SU-DHL-6 (cell line): ENCODE measurements around the gene SLC25A45.

ENCODE experiments used
- H2AFZ ChIP-seq: fragments of 200-600 bp; sonication (generic); 2 replicates; pipeline ENCODE4 v1.6.1; 2014; ENCODE audit warnings: low read depth, mild to moderate bottlenecking, moderate library complexity, mixed read lengths, antibody characterized with exemption, low read length; ENCODE audit not compliant: severe bottlenecking
- H3F3A ChIP-seq: fragments of 200-600 bp; shearing (Covaris generic); 2 replicates; pipeline ENCODE4 v1.6.0; 2016; ENCODE audit warnings: antibody characterized with exemption, mild to moderate bottlenecking; ENCODE audit not compliant: insufficient read depth
- H3K27ac ChIP-seq: fragments of 200-600 bp; sonication (generic); 2 replicates; pipeline ENCODE4 v1.5.1; 2016; ENCODE audit warnings: low read depth, mild to moderate bottlenecking, low read length, moderate library complexity, mixed read lengths
- H3K27me3 ChIP-seq: fragments of 200-600 bp; sonication (generic), shearing (Covaris generic); 2 replicates; pipeline ENCODE4 v1.6.0; 2014; ENCODE audit warnings: mild to moderate bottlenecking, low read length
- H3K36me3 ChIP-seq: fragments of 200-600 bp; sonication (generic); 2 replicates; pipeline ENCODE4 v1.6.1; 2014; ENCODE audit warnings: mild to moderate bottlenecking, low read length, mixed read lengths
- H3K4me2 ChIP-seq: fragments of 300-600, 200-600 bp; shearing (Covaris generic), sonication (generic); 2 replicates; pipeline ENCODE4 v1.6.0; 2014; ENCODE audit warnings: low read length, low read depth, mild to moderate bottlenecking; ENCODE audit not compliant: poor library complexity, severe bottlenecking
- H3K4me3 ChIP-seq: fragments of 200-600 bp; sonication (generic); 2 replicates; pipeline ENCODE4 v1.5.1; 2014; ENCODE audit warnings: antibody characterized with exemption, low read length, mild to moderate bottlenecking, mixed read lengths; ENCODE audit not compliant: insufficient read depth, poor library complexity, severe bottlenecking
- H3K79me2 ChIP-seq: fragments of 200-600 bp; sonication (generic); 2 replicates; pipeline ENCODE4 v1.6.1; 2014; ENCODE audit warnings: mild to moderate bottlenecking, low read length, moderate library complexity; ENCODE audit not compliant: insufficient read depth
- H3K9ac ChIP-seq: fragments of 200-600 bp; sonication (generic); 2 replicates; pipeline ENCODE4 v1.7.0; 2014; ENCODE audit warnings: mild to moderate bottlenecking, low read length
- H3K9me2 ChIP-seq: fragments of 200-600 bp; sonication (generic); replicated peaks from 2 replicates; pipeline ENCODE4 v1.6.1; 2014; ENCODE audit warnings: low read length; ENCODE audit not compliant: insufficient read depth
- H3K9me3 ChIP-seq: fragments of 200-600 bp; sonication (generic); 2 replicates; pipeline ENCODE4 v1.6.1; 2014; ENCODE audit warnings: low read length, mixed read lengths; ENCODE audit not compliant: insufficient read depth
- H4K20me1 ChIP-seq: fragments of 200-600 bp; sonication (generic); 2 replicates; pipeline ENCODE4 v1.6.1; 2014; ENCODE audit warnings: low read depth, mild to moderate bottlenecking, antibody characterized with exemption, low read length, moderate library complexity, mixed read lengths
- CTCF ChIP-seq: fragments of 200-600 bp; sonication (generic); IDR thresholded peaks from one replicate; pipeline ENCODE4 v1.5.1; 2017; ENCODE audit warnings: antibody characterized with exemption, mild to moderate bottlenecking, low read length, moderate library complexity; ENCODE audit not compliant: insufficient read depth, poor library complexity, severe bottlenecking
- EZH2phosphoT487 ChIP-seq: fragments of 200-600 bp; sonication (generic), shearing (Covaris generic); conservative IDR thresholded peaks from 2 replicates; pipeline ENCODE4 v1.6.1; 2018; ENCODE audit warnings: mild to moderate bottlenecking, antibody characterized with exemption, low read length, moderate library complexity, mixed read lengths

Gene SLC25A45

GRCh38 chr11:65353376-65353775, 29.1 kb downstream of the SLC25A45 start:
- TF ChIP-seq EZH2phosphoT487 (no peak), CTCF (no peak)
- no peak overlapping the region for H2AFZ ChIP-seq
- no peaks in the 10 kb centered on the region for H3K27me3 ChIP-seq
- no peaks in the 10 kb centered on the region for H3K9me3 ChIP-seq
- no peak overlapping the region for H3K4me2 ChIP-seq
- H3K4me3 ChIP-seq, result no peak overlapping the region
- no peaks in the 10 kb centered on the region for H4K20me1 ChIP-seq
- no peak overlapping the region for H3K9ac ChIP-seq
- H3K27ac ChIP-seq, result no peak overlapping the region
- H3K36me3 ChIP-seq, result peaks cover 11% of the 10 kb centered on the region; the same call in 1 of the 2 replicates
- no peaks in the 10 kb centered on the region for H3K9me2 ChIP-seq
- peaks cover 20% of the 10 kb centered on the region for H3F3A ChIP-seq
- H3K79me2 ChIP-seq, result no peaks in the 10 kb centered on the region

- peaks cover 11% of the 10 kb centered on the region; the same call in 1 of the 2 replicates for H3K36me3 ChIP-seq
- no peaks in the 10 kb centered on the region for H3K79me2 ChIP-seq
- TF ChIP-seq CTCF, result peak; percentile 41
- TF ChIP-seq EZH2phosphoT487, result no peak
- peaks cover 18% of the 10 kb centered on the region for H3F3A ChIP-seq
- no peak overlapping the region for H3K27ac ChIP-seq
- H3K4me3 ChIP-seq, result no peak overlapping the region
- no peak overlapping the region for H3K4me2 ChIP-seq
- H3K27me3 ChIP-seq, result no peaks in the 10 kb centered on the region
- no peaks in the 10 kb centered on the region for H4K20me1 ChIP-seq
- no peaks in the 10 kb centered on the region for H3K9me3 ChIP-seq
- no peaks in the 10 kb centered on the region for H3K9me2 ChIP-seq
- no peak overlapping the region for H3K9ac ChIP-seq
- H2AFZ ChIP-seq, result no peak overlapping the region
Measured at GRCh38 chr11:65352783-65353182, 29.7 kb downstream of the SLC25A45 start.

- Histone ChIP-seq H3K4me2 (no peak overlapping the region), H3K4me3 (no peak overlapping the region), H3K9me2 (no peaks in the 10 kb centered on the region), H3K9me3 (no peaks in the 10 kb centered on the region), H3K79me2 (no peaks in the 10 kb centered on the region), H2AFZ (no peak overlapping the region), H4K20me1 (no peaks in the 10 kb centered on the region), H3K36me3 (peaks cover 11% of the 10 kb centered on the region; the same call in 1 of the 2 replicates), H3K27me3 (no peaks in the 10 kb centered on the region), H3K9ac (no peak overlapping the region), H3F3A (peaks cover 15% of the 10 kb centered on the region), H3K27ac (no peak overlapping the region)
- no peak for TF ChIP-seq EZH2phosphoT487
- no peak for TF ChIP-seq CTCF
Measured at GRCh38 chr11:65351511-65351910, 30.9 kb downstream of the SLC25A45 start.
